RWPE1 (cell line): ENCODE data around the gene DYNLT2.

Experiments used
- CTCF ChIA-PET: fragments of 350-600 bp; sonication (Branson Sonifier 250); formaldehyde crosslinking; extraction: SDS; loops from one replicate; lab custom pipeline; 2021; lab: Yijun Ruan, JAX
- POLR2A ChIA-PET: fragments of 400-600 bp; formaldehyde crosslinking; extraction: SDS; loops from one replicate; lab custom pipeline; 2020; ENCODE audit warnings: antibody characterized with exemption; ENCODE audit not compliant: low non-redundant PET; lab: Yijun Ruan, JAX
- DNase-seq: peaks from one replicate; pipeline ENCODE4 v3.0.0; 2012; ENCODE audit warnings: low spot score
- H3K27ac ChIP-seq: fragments of 450-650 bp; 2 replicates; pipeline ENCODE4 v1.5.1; 2017
- CTCF ChIP-seq: fragments of 450-650 bp; conservative IDR thresholded peaks from 2 replicates; pipeline ENCODE4 v1.5.1; 2017; ENCODE audit warnings: low read depth, mild to moderate bottlenecking

DYNLT2 gene

DNA sequence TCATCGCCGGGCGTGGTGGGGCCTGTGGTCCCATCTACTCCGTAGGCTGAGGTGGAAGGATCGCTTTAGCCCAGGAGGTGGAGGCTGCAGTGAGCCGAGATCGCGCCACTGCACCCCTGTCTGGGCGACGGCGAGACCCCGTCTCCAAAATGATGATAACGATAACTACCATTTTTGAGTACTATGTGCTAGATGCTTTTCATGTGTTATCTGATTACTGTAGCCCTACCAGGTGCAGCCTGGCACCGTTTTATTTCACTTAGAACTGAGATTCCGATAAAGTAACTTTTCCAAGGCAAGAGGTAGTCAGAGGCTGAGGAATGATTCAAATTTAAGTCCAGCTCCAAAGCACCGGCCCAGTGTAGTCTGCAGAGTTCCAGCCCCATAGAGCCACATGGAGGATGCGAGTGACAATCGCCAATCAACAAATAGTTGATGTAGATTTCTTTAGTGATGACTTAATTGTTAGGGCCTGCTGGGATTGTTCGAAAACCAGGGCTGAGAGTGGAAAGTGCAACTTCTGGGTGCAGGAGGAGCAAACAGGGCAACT is 777 bp upstream of the DYNLT2 start:
- H3K27ac ChIP-seq = peak overlapping the region; percentile 91
- POLR2A ChIA-PET = no interaction called here
- peak; percentile 3 for DNase-seq
- TF ChIP-seq CTCF = no peak
- CTCF ChIA-PET = interaction anchor here (0.5 kb wide), 1 partner anchor 274 kb away, joined by 3 read pairs; no protein-coding TSS in a partner anchor

GRCh38 chr6:169746556-169746955 is 4.8 kb downstream of the DYNLT2 start:
- H3K27ac ChIP-seq = no peak overlapping the region
- TF ChIP-seq CTCF = no peak
- ChIA-PET POLR2A (no interaction called here), CTCF (interaction anchor here (0.6 kb wide), 1 partner anchor 20 kb away, joined by 3 read pairs; no protein-coding TSS in a partner anchor)
- DNase-seq = no peak

GRCh38 chr6:169745405-169745804 is 6.0 kb downstream of the DYNLT2 start:
- CTCF ChIA-PET = no interaction called here
- POLR2A ChIA-PET = no interaction called here
- DNase-seq = no peak
- TF ChIP-seq CTCF = no peak
- H3K27ac ChIP-seq = no peak overlapping the region

- no peak for TF ChIP-seq CTCF
- DNase-seq = no peak
- no peak overlapping the region for H3K27ac ChIP-seq
- ChIA-PET POLR2A (no interaction called here), CTCF (interaction anchor here (0.8 kb wide), 2 partner anchors 146 to 528 kb away, joined by 3 to 7 read pairs; no protein-coding TSS in a partner anchor)
Observed at GRCh38 chr6:169741344-169741743, 10.0 kb downstream of the DYNLT2 start.

- no peak overlapping the region for H3K27ac ChIP-seq
- POLR2A ChIA-PET = no interaction called here
- CTCF ChIA-PET = interaction anchor here (0.6 kb wide), 1 partner anchor 772 kb away, joined by 3 read pairs; no protein-coding TSS in a partner anchor
- TF ChIP-seq CTCF = no peak
- no peak for DNase-seq
Observed at GRCh38 chr6:169738976-169739529, 12.3 kb downstream of the DYNLT2 start.

DNA sequence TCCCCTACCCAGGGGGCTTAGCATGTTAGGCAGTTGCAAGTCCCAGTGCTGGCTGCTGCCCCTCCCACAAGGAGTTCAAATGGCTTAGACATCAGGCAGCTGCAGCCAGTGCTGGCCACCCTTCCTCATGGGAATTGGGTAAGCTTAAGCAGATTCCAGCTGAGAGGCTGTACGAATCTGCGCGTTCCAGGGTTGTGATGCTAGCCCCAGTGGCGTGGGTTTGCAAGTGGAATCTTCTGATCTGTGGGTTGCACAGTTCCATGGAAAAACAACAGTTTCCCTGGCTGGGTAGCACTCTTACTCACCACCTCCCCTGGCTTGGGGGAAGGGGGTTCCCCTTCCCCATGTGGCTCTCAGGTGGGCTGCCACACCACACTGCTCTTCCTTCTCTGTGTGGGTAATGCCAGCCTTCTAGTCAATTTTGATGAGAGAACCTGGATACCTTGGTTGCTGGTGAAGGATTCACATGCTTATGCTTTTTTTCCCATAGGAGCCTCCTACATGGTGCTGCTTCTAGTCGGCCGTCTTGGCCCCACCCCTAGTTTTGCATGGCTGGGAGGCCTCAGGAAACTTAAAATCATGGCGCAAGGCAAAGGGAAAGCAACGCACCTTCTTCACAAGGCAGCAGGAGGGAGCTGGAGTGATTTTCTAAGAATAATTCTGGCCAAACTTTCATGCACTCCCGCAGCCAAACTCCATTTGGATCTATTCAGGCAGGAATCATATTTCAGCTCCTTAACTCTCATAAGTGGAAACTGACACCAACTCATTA is 13.0 kb downstream of the DYNLT2 start:
- ChIA-PET CTCF (interaction anchor here (0.6 kb wide), 1 partner anchor 772 kb away, joined by 3 read pairs; no protein-coding TSS in a partner anchor), POLR2A (no interaction called here)
- no peak for TF ChIP-seq CTCF
- no peak overlapping the region for H3K27ac ChIP-seq
- DNase-seq = no peak
